MM.1S (cell line): ENCODE measurements around the gene GPR157.

ENCODE experiments used
- DNase-seq: peaks from one replicate; pipeline ENCODE4 v3.0.0-alpha.2; 2015
- H2AFZ ChIP-seq: fragments of 300-600 bp; sonication (generic); 2 replicates; pipeline ENCODE4 v1.6.0; 2016; ENCODE audit warnings: antibody characterized with exemption, low read length
- H3F3A ChIP-seq: fragments of 300-600 bp; sonication (generic); 2 replicates; pipeline ENCODE4 v1.6.1; 2016; ENCODE audit warnings: mild to moderate bottlenecking, antibody characterized with exemption, low read length, moderate library complexity, mixed read lengths; ENCODE audit not compliant: insufficient read depth
- H3K27ac ChIP-seq: fragments of 300-600 bp; sonication (generic); 2 replicates; pipeline ENCODE4 v1.5.1; 2016; ENCODE audit warnings: mild to moderate bottlenecking, low read length
- H3K27me3 ChIP-seq: fragments of 300-600 bp; sonication (generic); replicated peaks from 2 replicates; pipeline ENCODE4 v1.6.0; 2016; ENCODE audit warnings: low read length; ENCODE audit not compliant: insufficient read depth
- H3K36me3 ChIP-seq: fragments of 300-600 bp; sonication (generic); replicated peaks from 2 replicates; pipeline ENCODE4 v1.6.1; 2016; ENCODE audit warnings: mild to moderate bottlenecking, low read length, mixed read lengths; ENCODE audit not compliant: insufficient read depth
- H3K4me1 ChIP-seq: fragments of 300-600 bp; sonication (generic); 2 replicates; pipeline ENCODE4 v1.6.1; 2016; ENCODE audit warnings: low read length, mixed read lengths
- H3K4me2 ChIP-seq: fragments of 300-600 bp; sonication (generic); 2 replicates; pipeline ENCODE4 v1.6.0; 2016; ENCODE audit warnings: low read depth, low read length
- H3K4me3 ChIP-seq: fragments of 300-600 bp; sonication (generic); 2 replicates; pipeline ENCODE4 v1.5.1; 2016; ENCODE audit warnings: low read length, mixed read lengths
- H3K79me2 ChIP-seq: fragments of 300-600 bp; sonication (generic); 2 replicates; pipeline ENCODE4 v1.6.1; 2016; ENCODE audit warnings: mixed run types, low read length, mixed read lengths
- H3K9ac ChIP-seq: fragments of 300-600 bp; sonication (generic); 2 replicates; pipeline ENCODE4 v1.6.1; 2016; ENCODE audit warnings: low read length, mixed read lengths
- H3K9me2 ChIP-seq: fragments of 300-600 bp; sonication (generic); replicated peaks from 2 replicates; pipeline ENCODE4 v1.6.1; 2016; ENCODE audit warnings: mild to moderate bottlenecking, low read length, mixed read lengths; ENCODE audit not compliant: insufficient read depth
- H3K9me3 ChIP-seq: fragments of 300-600 bp; sonication (generic); replicated peaks from 2 replicates; pipeline ENCODE4 v1.6.1; 2016; ENCODE audit warnings: mild to moderate bottlenecking, low read length, mixed read lengths; ENCODE audit not compliant: insufficient read depth
- H4K20me1 ChIP-seq: fragments of 300-600 bp; sonication (generic); 2 replicates; pipeline ENCODE4 v1.6.1; 2016; ENCODE audit warnings: mild to moderate bottlenecking, low read length, moderate library complexity, mixed read lengths; ENCODE audit not compliant: insufficient read depth
- CTCF ChIP-seq: fragments of 300-600 bp; sonication (generic); IDR thresholded peaks from 2 replicates; pipeline ENCODE4 v1.5.1; 2016; ENCODE audit warnings: antibody characterized with exemption, low read length, mixed read lengths
- EZH2 ChIP-seq: fragments of 300-600 bp; sonication (generic); optimal IDR thresholded peaks from 2 replicates; pipeline ENCODE3; 2017; ENCODE audit warnings: low read depth, mild to moderate bottlenecking, antibody characterized with exemption, low read length, mixed read lengths
- EZH2phosphoT487 ChIP-seq: fragments of 300-600 bp; sonication (generic); IDR thresholded peaks from 2 replicates; pipeline ENCODE4 v1.6.1; 2018; ENCODE audit warnings: antibody characterized with exemption, low read length

The GPR157 gene

GRCh38 chr1:9051379-9051778 lies 77.5 kb downstream of the GPR157 start:
- Histone ChIP-seq H4K20me1 (no peaks in the 10 kb centered on the region), H3F3A (peaks cover 5% of the 10 kb centered on the region; the same call in 1 of the 2 replicates), H3K9me3 (no peaks in the 10 kb centered on the region), H3K4me1 (peaks cover 8% of the 10 kb centered on the region), H3K27me3 (no peaks in the 10 kb centered on the region), H2AFZ (no peak overlapping the region), H3K9ac (no peak overlapping the region), H3K27ac (no peak overlapping the region), H3K4me3 (no peak overlapping the region), H3K36me3 (no peaks in the 10 kb centered on the region), H3K4me2 (no peak overlapping the region), H3K79me2 (no peaks in the 10 kb centered on the region), H3K9me2 (no peaks in the 10 kb centered on the region)
- TF ChIP-seq EZH2phosphoT487: no peak
- TF ChIP-seq CTCF: no peak
- TF ChIP-seq EZH2: no peak
- DNase-seq: no peak

- peaks cover 11% of the 10 kb centered on the region for H3K4me1 ChIP-seq
- H3F3A ChIP-seq: peaks cover 5% of the 10 kb centered on the region; the same call in 1 of the 2 replicates
- no peak overlapping the region for H3K9ac ChIP-seq
- H4K20me1 ChIP-seq: no peaks in the 10 kb centered on the region
- H3K79me2 ChIP-seq: no peaks in the 10 kb centered on the region
- no peak overlapping the region for H2AFZ ChIP-seq
- H3K9me3 ChIP-seq: no peaks in the 10 kb centered on the region
- H3K36me3 ChIP-seq: no peaks in the 10 kb centered on the region
- no peak overlapping the region for H3K4me3 ChIP-seq
- H3K4me2 ChIP-seq: no peak overlapping the region
- no peaks in the 10 kb centered on the region for H3K9me2 ChIP-seq
- no peak for TF ChIP-seq CTCF
- no peak for TF ChIP-seq EZH2
- no peak for TF ChIP-seq EZH2phosphoT487
- DNase-seq: no peak
- no peak overlapping the region for H3K27ac ChIP-seq
- H3K27me3 ChIP-seq: no peaks in the 10 kb centered on the region
Observed at GRCh38 chr1:9050803-9051202, 78.1 kb downstream of the GPR157 start.
